C4-2B (cell line): ENCODE data around the gene TMEM80.
"Not testable (repeated sequence)": the region's sequence is repeated elsewhere in the genome, so short reads cannot be mapped to it uniquely, and the experiment has no call there.

ENCODE experiments used
- H3K27ac ChIP-seq: fragments of 450-650 bp; 2 replicates; pipeline ENCODE4 v1.5.1; 2017
- CTCF ChIP-seq: fragments of 450-650 bp; conservative IDR thresholded peaks from 2 replicates; pipeline ENCODE4 v1.5.1; 2017; ENCODE audit warnings: mild to moderate bottlenecking
- ZFX ChIP-seq: fragments of 450-650 bp; IDR thresholded peaks from 2 replicates; pipeline ENCODE4 v1.6.1; 2017

Gene TMEM80

DNA sequence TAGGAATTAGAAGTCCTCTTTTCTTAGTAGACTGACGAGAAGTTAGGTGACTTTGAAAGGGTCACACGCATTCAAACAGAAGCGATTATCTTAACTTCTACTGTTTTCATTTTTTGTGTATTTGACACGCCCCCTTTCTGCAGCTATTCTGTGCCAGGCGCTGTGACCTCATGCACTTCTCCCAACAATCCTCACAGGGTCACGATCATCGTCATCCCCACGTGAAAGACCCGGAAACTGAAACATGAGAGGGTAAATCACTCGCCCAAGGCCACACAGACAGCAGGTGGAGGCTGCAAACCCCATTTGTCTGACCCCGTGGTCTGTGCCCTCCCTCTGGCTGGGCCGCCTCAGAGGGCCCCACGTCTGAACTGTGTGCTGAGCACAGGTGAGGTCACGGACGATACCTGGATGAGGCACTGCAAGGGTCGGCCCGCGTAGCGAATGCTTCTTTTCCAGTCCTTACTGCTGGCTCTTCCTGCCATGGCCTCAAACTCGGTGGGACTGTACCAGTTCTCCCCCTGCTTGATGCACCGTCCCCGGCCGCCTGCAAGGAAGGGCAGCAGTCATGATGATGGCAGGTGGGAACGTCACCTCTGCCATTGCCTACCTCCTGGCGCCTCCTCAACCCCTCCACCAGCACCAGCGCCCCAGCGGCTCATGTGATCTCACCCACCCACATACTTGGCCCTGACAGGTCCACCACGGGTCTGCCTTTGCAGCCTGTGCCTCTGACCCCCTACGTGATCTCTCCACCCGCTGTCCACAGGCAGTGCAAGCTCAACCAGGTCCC, 9.0 kb upstream of the TMEM80 start:
- no peak overlapping the region for H3K27ac ChIP-seq
- TF ChIP-seq ZFX (no peak), CTCF (no peak)

GRCh38 chr11:687751-688150, 7.9 kb upstream of the TMEM80 start:
- no peak overlapping the region for H3K27ac ChIP-seq
- TF ChIP-seq ZFX (no peak), CTCF (no peak)

- no peak for TF ChIP-seq CTCF
- TF ChIP-seq ZFX = no peak
- no peak overlapping the region for H3K27ac ChIP-seq
Observed at GRCh38 chr11:688681-689080, 6.9 kb upstream of the TMEM80 start.

DNA sequence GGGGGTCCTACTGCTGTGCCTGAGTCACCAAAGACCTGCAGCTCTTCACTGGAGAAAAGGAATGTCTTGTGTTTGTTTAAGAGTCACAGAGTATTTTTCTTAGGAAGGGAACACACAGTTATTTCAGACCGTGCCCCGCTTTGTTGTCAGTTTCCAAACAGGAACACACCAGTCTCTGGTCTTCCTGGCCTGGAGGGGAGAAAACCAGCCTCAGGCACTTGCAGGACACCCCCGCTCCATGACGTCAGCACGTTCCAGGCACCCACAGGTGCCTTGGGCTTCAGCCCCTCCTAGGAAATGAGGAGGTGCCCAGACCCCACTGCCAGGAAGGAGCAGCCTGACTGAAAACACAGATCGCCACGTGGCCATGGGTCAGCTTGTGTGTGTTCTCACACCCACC, 6.0 kb upstream of the TMEM80 start:
- TF ChIP-seq ZFX = no peak
- H3K27ac ChIP-seq = no peak overlapping the region

DNA sequence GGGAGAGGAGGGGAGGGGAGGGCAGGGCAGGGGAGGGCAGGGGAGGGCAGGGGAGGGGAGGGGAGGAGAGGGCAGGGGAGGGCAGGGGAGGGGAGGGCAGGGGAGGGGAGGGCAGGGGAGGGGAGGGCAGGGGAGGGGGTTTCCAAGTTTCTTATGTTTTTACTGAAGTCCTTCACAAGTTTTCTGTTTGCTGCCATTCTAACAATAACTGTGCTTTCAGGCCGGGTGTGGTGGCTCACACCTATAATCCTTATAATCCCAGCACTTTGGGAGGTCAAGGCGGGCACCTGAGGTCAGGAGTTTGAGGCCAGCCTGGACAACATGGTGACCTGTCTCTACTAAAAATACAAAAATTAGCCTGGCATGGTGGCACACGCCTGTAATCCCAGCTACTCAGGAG, 5.4 kb upstream of the TMEM80 start:
- H3K27ac ChIP-seq = not testable (repeated sequence)

DNA sequence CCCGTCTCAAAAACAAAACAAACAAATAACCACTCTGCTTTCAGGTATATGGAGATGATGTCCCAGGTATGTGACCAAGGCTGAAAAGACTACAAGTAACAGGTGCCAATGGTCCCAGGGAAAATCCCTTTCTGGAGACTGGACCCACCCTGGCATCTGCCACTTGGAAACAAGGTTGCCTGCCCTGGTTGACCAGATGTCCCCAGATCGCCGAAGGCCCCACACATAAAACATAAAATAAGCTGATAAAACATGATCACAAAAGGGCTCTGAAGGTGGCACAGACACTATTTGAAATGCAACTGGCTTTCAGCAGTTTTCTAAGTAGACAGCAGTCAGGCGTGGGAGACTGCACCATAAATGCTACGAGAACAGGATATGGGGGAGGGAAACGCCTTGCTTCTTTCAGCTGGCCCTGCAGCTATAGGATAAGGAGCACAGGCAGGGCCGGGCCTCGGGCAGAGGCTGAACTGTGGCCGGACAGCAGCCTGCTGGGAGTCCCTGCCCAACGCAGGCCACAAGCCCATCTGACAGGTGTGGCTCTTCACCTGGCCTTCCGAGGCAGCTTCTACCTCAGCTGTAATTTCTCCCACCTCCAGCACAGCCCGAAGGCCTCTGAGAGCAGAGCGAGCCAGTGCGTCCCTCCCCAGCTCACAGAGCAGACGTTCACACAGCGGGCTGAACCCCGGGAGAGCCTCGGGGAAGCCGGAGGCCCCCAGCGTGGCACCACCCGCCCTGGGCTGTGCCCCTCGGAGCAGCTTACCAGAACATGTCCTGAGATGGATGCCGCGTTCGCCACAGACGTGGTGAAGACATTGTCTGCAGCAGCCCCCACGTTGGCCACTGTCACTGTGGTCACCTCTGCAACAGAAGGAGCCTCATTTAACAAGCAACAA, 4.6 kb upstream of the TMEM80 start:
- TF ChIP-seq ZFX (no peak), CTCF (no peak)
- no peak overlapping the region for H3K27ac ChIP-seq

DNA sequence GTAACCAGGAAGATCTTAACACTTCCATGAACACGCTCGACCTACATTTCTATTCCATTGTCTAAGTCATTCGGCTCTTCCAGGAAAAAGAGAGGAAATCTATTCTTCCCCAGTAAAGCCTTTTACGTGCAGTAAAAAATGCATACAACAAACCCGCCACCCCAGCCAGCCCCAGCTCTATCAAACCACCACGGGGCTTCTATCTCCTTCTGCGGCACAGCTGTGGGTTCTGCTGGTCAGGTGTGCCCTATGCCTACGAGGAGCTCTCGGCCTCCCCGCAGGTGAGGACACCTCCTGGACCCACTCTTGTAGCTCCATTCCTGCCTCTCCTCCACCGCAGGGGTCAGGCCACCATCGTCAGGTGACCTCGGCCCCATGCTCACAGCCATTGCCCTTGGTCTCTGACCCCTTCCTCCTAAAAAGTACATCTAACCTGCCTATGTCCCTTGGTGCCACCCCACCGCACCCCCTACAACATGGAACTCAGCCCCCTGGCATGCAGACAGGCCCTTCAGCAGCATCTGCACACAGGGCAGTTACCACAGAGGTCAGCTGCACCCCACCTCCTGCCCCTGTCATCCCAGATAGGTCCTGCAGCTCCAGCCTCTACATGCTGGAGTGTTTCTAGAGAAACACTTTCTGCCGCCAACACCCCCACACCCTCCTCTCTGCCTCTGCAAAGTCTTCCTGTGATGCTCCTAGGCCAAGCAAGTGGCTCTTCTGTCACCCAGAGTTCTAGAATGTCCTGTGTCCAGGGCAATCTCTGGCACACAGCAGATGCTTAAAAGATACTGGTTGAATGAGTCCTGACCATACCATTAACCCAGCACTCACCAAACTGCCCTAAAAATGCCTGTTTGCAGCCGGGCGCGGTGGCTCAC, 3.7 kb upstream of the TMEM80 start:
- no peak overlapping the region for H3K27ac ChIP-seq
- TF ChIP-seq ZFX (no peak), CTCF (no peak)
